GM21529 (cell line): Measurements from ENCODE around the gene GCGR.

ENCODE experiments used
- ATAC-seq: cut with Tn5 transposase; IDR thresholded peaks from one replicate; pipeline ENCODE4 v1.9.1; 2021; ENCODE audit not compliant: unreplicated experiment

The GCGR gene

DNA sequence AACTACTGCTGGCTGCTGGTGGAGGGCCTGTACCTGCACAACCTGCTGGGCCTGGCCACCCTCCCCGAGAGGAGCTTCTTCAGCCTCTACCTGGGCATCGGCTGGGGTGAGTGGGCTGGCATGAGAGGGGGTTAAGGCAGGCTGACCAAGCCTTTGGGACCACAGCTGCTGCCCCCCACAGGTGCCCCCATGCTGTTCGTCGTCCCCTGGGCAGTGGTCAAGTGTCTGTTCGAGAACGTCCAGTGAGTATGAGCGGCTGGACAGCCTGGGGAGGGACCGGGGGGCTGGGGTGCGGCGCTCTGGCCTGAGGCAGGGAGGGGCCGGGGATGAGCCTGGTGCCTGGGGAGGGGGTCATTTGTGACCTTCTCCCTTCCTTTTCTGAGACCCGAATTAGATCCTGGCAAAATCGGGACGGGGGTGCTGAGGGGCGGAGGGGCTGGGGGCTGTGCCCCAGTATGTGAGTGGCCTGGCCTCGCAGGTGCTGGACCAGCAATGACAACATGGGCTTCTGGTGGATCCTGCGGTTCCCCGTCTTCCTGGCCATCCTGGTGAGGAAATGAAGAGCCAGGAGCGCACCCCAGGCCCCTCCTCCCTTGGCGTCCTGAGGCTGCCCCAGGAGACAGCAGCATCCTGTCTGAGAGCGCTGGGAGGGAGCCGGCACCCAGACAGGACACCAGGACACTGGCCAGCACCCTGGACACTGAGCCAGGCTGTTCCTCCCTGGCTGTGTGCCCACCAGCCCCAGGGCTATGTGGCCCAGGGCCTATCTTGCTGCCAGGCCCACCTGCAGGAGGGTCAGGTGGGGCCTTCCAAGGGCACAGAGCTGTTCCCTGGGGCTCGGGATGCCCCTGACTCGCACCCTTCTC is 8.0 kb downstream of the GCGR start:
- ATAC-seq = no peak

DNA sequence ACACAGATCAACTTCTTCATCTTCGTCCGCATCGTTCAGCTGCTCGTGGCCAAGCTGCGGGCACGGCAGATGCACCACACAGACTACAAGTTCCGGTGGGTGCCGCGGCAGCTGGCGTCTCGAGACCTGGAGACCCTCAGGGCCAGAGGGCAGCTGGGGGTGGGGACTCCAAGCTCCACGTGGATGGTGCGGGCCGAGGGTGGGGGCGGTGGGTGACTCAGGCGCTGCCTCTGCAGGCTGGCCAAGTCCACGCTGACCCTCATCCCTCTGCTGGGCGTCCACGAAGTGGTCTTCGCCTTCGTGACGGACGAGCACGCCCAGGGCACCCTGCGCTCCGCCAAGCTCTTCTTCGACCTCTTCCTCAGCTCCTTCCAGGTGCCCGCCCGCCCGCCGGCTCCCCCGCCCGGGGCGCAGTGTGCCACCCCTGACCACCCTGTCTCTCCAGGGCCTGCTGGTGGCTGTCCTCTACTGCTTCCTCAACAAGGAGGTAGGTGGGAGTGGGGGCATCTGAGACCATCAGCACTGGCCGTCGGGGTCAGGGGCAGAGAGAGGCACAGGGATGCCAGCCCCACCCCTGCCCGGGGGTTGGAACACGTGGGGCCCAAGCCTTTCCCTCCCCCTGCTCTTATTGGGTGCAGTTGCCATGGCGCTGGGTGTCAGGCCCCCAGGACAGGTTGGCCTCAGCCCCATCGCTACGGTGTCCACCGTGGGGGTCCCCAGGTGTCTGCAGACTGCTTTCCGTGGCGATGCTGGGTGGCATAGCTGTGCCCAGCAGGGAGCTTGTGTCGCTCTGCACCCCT is 8.8 kb downstream of the GCGR start:
- ATAC-seq = no peak

DNA sequence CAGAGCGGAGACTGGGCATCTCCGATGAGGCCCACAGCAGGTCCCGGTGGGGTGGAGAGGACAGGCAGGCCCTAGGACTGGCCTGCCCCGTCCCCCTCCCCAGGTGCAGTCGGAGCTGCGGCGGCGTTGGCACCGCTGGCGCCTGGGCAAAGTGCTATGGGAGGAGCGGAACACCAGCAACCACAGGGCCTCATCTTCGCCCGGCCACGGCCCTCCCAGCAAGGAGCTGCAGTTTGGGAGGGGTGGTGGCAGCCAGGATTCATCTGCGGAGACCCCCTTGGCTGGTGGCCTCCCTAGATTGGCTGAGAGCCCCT is 9.4 kb downstream of the GCGR start:
- no peak for ATAC-seq

DNA sequence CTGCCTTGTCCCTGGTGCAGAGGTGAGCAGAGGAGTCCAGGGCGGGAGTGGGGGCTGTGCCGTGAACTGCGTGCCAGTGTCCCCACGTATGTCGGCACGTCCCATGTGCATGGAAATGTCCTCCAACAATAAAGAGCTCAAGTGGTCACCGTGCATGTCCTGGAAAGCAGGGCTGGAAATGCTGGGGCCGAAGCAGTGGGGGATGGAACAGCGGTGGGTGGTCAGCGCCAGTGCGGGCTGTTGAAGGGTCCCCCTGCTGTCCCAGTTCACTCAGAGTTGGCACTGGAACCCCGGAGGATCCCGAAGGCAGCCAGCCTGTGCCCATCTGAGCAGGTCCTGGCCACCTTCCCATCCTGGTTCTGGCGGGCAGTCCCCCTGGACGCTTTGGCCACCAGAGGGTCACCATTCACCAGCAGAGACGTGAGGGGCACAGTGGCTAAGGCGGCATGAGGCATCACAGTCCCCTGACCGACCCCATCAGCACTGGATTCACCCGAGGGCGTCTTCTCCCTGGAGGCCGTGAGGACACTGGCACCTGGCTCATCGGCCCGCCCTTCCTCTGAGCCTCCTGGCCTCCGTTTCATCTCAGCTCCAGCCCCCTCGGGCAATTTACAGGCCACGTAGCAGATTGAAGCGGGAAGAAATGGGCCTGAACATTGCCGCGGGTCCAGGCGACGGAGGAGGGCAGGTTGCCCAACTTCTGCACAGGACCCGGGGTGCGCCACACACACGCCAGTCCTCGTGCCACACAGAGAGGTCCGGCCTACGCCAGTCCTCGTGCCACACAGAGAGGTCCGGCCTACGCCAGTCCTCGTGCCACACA is 10.1 kb downstream of the GCGR start:
- no peak for ATAC-seq

DNA sequence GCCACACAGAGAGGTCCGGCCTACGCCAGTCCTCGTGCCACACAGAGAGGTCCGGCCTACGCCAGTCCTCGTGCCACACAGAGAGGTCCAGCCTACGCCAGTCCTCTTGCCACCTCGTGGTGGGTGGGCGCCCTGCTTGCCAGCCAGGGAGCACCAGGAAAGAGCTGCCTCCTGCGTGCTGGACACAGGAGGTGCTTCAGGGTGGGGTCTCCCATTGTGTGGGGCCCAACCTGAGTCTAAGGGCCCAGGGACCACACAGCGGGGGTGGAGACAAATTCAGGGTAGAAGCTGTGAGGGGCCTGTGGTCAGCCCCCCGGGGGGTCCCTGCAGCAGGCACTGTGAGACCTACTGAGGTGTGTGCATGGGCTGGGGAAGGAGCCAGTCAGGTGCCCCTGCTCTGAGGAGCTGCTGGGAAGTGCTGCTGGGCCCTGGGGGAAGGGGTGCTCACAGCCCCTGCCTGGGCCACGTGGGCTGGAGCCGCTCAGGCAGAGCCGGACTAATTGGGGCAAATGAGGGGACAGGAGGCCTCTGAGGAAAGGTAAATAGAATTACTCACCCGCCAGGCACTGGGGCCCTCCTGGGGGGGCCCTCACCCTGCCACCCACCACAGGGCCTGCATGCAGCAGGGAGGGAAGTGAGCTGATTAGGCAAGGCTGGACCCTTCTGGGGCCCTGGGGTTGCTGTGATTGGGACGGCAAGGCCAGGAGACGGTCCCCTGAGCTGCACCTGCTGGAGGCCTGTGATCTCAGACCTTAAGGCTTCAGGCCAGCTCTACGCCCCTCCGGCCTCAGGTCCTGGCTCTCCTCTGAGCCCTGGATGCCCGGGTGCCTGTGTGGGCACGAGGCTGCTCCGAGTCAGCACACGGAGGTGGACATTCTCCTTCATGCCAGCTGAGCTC is 11.0 kb downstream of the GCGR start:
- no peak for ATAC-seq

DNA sequence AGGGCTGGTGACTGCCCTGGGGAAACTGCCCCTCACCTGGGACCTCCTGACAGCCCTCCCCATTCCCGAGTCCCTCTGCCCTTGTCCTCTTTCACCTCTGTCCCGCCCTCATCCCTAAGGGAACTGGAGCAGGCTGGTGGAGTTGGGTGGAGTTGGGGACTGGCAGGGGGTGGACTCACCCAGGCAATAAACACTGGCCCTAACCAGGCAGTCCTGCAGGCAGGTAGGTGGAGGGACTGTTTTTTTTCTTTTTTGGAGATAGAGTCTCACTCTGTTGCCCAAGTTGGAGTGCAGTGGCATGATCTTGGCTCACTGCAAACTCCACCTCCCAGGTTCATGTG is 11.7 kb downstream of the GCGR start:
- no peak for ATAC-seq

DNA sequence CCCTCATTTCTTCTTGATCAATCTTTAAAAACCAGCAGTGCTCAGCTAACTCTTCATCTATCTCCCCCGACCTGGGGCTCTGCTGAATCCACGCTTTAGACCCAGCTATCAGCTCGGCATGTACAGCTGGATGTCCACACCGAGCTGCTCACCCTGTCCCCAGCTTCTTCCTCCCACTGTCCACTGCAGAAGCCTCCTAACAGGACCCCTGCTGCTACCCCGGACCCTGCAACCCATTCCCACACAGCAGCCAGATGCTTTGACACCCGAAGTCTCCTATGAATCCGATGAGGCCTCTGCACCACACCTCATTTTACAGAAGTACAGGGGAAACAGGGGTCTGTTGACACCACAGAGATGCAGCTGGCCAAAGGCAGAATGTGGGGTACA is 13.8 kb downstream of the GCGR start:
- ATAC-seq = no peak

DNA sequence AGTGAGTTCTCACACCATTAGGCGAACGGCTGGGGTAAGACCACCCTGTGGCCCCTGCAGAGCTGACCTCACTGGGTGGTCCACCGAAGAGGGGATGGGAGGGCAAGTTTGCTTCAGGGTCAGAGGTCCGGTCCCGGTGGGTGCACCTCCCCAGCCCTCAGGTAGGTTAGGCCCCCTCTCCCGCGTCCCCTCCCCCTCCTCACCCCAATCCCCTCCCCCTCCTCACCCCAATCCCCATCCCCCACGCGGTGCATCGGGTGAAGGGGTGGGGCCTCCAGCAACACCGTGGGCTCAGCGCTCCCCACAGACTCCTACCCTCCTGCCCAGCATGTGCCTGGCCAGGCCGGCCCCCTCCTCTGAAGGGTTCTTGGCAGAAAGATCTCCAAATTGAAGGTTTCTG is 15.8 kb downstream of the GCGR start:
- ATAC-seq = no peak

DNA sequence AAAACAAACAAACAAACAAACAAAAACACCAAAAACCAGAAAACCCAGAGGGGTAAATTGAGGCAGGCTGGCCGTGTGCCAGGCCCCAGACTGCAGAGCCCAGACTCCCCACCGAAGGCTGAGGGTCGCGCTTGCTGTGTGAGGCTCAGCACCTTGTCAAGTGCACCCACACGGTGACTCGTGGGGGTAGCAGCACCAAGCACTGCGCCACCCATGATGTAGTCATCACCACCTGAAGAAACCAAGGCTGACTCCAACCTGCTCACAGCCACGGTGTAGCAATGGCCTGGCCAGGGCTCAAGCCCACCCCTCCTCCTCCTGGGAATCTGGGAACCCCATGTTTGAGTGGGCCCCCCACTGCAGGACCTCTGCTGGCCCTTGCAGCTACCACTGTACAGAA is 17.2 kb downstream of the GCGR start:
- ATAC-seq = no peak

DNA sequence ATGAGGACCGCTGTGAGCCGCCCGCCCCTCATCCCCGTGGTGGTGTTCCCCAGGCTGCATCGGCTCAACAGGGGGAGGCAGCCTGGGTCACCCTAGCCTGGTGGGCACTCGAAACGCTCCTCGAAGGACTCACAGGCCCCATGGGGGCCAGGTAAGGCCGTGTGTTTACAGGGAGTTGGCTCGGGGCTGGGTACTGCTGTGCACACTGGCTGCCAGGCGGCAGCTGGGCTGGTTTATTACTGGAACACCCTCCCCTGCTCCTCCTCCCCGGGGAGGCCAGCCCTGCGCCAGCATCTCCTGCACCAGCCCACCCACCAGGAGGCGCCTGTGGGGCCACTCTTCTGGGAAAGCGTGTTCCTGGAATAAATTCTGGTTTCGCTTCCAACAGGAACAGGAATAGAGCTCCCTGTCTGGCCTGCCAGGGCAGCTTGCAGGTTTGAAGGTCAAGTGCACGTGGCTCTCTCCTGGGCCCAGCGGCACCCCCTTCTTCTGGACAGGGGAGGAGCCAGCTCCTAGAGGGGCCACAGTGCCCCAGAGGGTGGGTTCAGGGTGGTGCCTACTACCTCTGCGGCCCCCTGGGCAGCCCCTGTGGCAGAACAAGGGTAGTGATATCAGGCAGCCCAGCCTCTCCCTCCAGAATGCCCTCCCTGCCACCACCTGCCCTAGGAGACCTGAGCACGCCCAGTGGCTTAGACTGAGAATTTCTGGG is 17.8 kb downstream of the GCGR start:
- ATAC-seq = no peak

DNA sequence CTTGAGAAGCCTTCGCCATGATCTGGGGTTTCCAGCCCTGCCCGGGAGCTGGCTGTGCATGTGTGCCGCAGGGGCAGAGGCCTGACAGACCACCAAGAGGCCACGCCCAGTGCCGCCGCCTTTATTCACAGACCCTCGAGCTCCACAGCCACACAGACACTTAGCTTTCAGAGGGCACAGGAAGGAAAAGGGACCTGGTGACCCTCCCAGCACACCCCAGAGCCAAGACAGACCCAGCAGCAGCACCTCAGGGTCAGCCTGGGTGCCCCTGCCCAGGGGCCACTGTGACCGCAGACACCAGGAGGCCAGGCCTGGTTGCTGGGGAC is 18.3 kb downstream of the GCGR start:
- ATAC-seq = no peak

DNA sequence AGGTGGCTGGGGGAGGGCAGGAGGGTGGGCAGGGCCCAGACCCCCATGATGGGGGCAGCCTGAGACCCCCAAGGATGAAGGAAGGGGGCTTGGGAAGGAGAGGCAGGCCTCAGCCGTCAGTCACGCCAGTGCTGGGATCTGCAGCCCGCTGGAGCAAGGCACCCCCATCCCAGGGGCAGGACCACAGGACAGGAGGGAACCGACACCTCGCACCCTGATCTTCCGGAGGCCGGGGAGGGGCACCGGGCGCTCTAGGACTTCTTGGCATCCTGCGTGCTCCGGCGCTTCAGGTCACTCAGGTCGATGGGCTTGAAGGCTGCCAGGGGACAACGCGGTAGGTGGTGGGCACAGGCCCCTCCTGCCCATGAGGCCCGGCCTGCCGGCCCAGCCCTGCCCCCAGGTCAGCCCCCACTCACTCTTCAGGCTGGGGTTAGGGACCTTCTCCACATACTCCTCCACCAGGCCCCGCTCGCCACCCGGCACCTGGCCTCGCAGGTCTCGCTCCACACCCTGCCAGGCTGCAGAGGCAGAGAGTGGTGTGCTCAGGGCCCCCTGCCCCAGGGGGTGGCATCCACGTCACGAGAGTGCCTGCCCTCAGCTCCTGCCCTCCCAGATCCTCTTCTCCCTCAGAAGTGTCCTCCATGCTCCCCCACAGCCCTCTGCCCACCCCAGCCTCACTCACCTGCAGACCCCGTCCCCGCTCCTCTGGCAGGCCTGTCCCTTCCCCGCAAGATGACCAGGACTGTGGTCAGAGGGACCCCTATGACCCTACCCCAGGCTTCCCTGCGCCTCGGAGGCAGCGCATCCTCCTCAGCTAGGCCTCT is 19.3 kb downstream of the GCGR start:
- ATAC-seq = no peak

DNA sequence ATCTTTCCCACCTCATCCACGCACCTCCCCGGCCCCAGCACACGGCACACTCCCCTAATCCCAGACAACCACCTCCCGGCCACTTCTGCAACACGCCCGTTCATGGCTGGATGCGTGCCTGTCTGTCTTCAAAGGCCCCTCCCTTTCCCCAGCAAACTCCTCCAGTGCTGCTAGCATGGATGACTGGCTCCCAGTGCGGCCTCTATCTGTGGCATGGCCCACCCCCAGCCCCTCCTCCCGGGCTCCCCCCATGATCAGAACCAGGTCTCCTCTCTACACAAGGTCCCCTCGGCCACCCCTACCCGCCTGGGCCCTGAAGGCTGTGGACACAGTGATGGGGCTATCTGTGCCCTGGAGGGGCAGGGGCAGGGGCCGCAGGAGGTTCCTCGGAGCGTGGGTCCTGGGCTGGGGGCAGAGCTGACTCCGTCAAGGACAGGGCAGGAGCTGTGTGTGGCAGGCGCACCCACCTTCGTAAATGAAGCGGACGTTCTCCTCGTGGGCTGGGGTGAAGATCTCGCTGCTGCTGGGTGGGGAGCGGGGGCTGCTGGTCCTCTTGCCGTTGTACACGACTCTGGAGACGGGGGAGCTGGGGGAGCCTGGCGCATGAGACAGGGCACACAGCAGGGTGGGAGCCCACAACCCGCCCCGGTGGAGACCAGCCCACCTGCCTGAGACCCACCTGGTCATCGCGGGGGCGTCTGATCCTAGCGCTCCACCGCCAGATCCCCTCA is 20.0 kb downstream of the GCGR start:
- no peak for ATAC-seq

DNA sequence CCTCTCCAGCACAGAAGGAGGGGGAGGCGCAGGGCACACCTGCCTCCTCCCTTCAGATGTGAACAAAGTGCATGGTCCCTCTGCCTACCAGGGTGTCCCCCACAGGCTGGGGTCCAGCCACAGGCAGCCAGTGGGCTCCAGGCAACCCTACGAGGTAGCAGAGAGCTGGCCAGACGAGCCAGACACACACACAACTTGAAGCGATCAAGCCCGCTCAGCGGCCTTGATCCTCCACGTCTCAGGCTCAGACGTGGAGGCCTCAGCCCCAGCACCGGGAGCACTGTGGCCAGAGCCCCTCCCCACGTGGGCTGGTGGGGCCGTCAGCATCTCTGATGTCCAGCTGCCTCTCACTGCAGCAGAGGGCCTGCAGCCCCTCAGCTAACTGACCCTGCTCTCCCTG is 20.6 kb downstream of the GCGR start:
- ATAC-seq = no peak

DNA sequence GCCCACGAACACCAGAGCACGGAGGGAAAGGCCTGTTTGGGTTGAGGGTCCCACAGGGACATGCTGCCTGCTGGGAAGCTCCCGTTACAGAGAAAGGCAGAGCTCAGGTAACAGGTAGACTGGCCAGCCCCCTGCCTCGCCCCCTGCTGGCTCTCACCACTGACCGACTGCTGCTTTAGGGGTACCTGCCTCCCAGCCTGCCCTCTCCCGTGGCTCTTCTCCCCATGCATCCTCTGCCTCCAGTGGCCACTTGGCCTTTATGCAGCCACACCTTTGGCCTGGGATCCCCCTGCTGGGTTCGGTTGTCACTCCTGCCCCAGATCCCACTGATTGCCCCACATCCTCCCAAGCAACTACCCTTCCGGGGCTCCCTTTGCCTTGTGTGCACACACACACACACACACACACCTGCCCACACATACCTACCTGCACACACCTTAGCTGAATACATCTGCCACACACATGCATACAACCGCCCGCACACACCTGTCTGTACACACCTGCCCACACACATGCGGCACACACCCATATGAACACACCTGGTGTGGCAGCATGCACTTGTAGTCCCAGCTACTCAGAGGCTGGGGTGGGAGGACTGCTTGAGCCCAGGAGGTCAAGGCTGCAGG is 22.0 kb downstream of the GCGR start:
- no peak for ATAC-seq

DNA sequence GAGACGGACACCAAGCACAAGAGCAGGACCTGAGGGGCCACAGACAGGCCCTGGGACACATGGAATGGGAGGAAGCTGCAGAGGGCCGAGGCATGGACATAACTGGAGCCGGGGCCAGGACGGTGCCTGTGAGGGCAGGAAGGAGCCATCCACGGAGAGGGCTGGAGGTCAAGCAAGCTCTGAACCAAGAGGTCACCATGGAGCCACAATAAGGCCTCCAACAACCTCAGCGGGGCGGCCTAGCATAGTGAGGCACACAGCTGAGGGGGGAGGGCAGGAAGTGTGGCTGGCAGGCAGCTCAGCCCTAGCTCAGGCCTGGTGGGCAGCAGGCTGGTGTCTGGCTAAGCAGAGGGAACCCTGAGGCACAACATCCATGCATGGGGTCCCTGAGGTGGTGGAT is 24.7 kb downstream of the GCGR start:
- no peak for ATAC-seq

DNA sequence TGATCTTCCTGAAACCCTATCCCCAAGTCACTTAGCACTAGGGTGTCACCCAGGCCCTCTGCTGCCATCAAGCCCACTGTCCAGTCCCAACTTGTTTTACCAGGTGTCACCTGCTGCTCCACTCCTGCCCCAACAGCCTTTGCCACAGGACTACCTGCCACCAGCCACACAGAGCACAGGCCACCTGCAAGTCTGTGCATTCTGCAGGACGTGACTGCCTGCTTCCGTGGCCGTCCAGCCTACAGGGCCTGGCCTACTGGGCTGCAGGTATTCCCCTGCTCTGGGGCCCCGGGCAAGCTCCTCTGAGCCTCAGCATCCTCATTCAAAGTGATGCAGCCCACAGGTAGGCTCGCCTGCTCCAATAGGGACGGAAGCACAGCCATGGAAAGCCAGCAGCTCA is 25.9 kb downstream of the GCGR start:
- ATAC-seq = no peak

DNA sequence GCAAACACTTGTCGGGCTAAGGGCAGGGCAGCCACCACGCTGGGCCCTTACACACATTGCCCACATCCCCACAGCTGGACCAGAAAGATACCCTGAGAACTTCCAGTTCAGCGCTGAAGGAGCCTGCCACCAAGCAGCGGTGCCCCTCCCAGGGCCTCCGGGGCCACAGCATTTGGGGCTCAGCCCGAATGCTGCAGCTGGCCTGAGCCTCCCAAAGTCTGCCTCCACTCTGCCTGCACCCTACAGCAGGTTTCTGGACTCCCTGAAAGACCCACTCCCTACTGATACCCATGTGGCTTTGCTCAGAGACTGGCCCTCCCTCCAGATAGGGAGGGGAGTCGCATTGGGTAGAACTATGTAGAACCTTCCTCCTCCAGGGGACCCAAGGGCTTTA is 27.6 kb downstream of the GCGR start:
- no peak for ATAC-seq
